Measurements from ENCODE around the gene PARP1.
"Not testable (repeated sequence)": the region's sequence is repeated elsewhere in the genome, so short reads cannot be mapped to it uniquely, and the experiment has no call there.

PARP1 gene

GRCh38 chr1:226407497-226408284 lies at the start of gene PARP1:
TSS of gene PARP1 (minus strand) at chr1:226408093. CDS start at chr1:226407929, 164 bp downstream.
- in situ Hi-C loops (cut with MboI; ENCODE audit: low sequenced_read_pairs), result no loop called here

- in situ Hi-C loops (cut with MboI; ENCODE audit: low sequenced_read_pairs), result no loop called here
These were observed 49.4 kb upstream of the PARP1 start for GRCh38 chr1:226457307-226457712.

DNA sequence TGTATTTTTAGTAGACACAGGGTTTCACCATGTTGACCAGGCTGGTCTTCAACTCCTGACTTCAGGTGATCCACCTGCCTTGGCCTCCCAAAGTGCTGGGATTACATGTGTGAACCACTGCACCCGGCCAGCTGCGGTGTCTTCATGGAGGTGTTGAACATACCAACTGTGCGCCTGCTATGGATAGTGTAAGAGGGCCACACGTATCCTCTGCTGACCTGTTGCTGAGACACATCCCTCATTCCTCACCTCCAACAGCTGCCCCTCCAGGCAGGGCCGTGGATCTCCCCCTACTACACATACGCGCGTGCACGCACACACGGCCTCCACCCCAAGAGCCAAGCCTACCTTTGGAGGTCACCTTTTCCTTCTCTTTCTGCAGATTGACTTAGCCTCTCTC lies 48.0 kb upstream of the PARP1 start:
- in situ Hi-C loops (cut with MboI; ENCODE audit: low sequenced_read_pairs), result no loop called here

- in situ Hi-C loops (cut with MboI; ENCODE audit: low sequenced_read_pairs), result no loop called here
These were observed 46.5 kb upstream of the PARP1 start for GRCh38 chr1:226454349-226454748.

- in situ Hi-C loops (cut with MboI; ENCODE audit: low sequenced_read_pairs), result no loop called here
These were observed 45.3 kb upstream of the PARP1 start for GRCh38 chr1:226453015-226453704.

DNA sequence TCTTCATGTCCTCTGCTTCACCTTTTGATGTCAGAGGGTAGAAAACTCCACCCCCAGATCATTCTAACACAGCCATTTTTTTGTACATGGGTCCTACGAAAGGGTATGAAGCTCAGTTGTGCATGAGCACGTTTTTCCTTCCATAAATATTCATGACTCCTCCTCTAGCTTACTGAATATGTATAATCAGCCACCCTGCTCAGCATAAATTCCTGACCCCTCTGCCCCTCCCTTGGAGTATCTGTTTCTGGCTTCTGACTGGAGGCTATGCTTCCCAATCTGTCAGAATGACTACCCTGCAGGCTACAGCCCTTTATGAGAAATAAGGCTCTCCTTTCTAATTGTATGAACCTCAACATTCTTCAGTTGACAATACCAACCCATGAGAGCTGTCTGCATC lies 42.8 kb upstream of the PARP1 start:
- in situ Hi-C loops (cut with MboI; ENCODE audit: low sequenced_read_pairs), result no loop called here

DNA sequence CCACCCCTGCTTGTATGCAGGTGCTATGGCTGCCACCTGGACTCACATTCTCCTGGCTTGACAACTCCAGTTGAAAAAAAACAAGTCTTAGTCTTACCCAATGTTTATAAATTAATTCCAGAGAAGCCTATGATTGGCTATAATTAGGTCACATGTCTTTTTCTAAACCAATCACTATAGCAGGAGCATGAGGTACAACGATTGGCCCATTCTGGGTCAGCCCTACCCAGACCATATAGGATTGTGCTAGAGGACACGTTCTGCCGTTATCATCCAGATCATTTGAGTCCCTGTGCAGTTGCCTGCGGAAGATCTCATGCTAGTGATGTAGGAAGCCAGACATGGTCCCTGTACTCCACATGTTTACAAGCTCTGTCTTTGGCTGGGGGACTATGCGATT lies 41.9 kb upstream of the PARP1 start:
- in situ Hi-C loops (cut with MboI; ENCODE audit: low sequenced_read_pairs), result no loop called here

DNA sequence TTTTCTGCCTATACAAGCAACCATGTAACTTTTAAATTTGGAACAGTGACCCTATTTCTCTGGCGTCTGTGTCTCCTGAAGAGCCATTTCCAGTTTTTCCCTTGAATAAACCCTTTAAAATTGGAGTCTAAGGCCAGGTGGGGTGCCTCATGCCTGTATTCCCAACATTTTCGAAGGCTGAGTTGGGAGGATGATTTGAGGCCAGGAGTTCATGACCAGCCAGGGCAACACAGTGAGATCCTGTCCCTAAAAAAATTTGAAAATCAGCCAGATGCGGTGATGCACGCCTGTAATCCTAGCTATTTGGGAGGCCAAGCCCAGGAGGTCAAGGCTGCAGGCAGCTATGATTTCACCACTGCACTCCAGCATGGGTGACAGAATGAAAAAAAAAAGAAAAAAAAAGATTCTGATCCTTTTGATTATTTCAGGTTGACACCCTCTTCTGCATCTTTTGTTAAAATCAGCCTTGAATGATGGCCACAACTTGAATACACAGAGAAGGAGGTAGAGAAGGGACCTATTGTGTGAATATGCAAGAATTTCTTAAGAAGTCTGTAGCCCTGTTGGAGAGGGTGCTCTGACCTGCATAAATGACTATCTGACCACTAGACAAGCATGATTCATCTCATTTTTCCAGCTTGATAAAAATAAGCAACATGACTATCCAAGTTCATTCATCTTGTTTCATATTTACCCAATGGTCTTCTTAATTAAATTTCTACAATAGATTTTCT lies 40.2 kb upstream of the PARP1 start:
- in situ Hi-C loops (cut with MboI; ENCODE audit: low sequenced_read_pairs), result no loop called here

DNA sequence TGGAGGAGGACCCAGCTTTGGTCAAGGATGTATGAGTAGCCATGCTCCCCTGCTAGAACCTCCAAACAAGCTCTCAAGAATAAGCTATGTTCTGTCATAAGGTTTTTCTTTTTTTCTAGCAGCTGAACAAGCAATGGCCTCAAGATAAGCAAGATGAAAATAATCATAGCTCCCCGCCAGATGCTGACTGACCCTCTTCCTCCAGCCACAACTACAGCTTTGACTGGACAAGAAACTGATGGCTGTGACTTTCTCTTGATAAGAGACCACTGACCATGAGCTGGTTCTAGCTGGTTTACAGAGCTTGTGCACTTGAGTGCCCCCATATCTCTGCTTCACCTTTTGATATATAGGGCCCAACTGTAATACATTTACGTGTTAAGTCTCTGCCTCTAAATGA lies 38.2 kb upstream of the PARP1 start:
- in situ Hi-C loops (cut with MboI; ENCODE audit: low sequenced_read_pairs), result no loop called here

DNA sequence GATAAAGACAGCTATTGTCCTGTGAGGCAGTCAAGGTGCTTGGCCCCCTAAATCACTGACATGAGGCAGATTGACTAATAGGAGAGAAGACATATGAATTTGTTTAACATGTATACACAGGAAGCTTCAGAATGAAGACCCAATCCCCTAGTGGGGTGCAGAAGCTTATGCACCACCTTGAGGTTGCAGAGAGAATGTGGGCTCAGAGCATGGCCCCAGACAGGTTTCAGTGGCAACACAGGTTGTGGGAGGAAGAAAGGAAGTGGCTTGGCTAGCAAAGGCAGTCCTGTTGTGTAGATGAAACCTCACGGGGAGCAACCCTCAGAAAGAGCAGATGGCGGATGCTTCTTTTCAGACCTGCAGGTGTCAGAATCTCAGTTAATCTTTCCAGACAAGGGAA lies 37.0 kb upstream of the PARP1 start:
- in situ Hi-C loops (cut with MboI; ENCODE audit: low sequenced_read_pairs), result no loop called here

DNA sequence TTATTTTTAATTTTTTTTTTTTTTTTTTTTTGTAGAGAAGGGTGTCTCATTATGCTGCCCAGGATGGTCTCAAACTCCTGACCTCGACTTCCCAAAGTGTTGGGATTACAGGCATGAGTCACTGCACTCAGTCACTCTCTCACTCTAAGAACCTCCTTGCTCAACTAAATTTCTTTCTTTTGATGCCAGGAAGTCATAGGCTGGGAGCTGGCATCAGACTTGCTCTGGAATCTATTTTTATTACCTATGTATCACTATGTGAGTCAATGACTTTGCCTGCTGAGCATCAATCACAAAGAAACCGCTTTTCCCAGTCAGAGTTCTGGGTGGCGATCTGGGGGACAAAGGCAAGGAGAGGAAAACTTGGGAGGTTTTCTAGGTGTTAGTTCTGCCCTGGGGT lies 35.5 kb upstream of the PARP1 start:
- in situ Hi-C loops (cut with MboI; ENCODE audit: low sequenced_read_pairs), result no loop called here

GRCh38 chr1:226443033-226443432 lies 35.1 kb upstream of the PARP1 start:
- in situ Hi-C loops (cut with MboI; ENCODE audit: low sequenced_read_pairs), result no loop called here

GRCh38 chr1:226441629-226442028 lies 33.7 kb upstream of the PARP1 start:
- in situ Hi-C loops (cut with MboI; ENCODE audit: low sequenced_read_pairs), result no loop called here

GRCh38 chr1:226440512-226440911 lies 32.6 kb upstream of the PARP1 start:
- in situ Hi-C loops (cut with MboI; ENCODE audit: low sequenced_read_pairs), result no loop called here

GRCh38 chr1:226438007-226438406 lies 30.1 kb upstream of the PARP1 start:
- in situ Hi-C loops (cut with MboI; ENCODE audit: low sequenced_read_pairs), result no loop called here

DNA sequence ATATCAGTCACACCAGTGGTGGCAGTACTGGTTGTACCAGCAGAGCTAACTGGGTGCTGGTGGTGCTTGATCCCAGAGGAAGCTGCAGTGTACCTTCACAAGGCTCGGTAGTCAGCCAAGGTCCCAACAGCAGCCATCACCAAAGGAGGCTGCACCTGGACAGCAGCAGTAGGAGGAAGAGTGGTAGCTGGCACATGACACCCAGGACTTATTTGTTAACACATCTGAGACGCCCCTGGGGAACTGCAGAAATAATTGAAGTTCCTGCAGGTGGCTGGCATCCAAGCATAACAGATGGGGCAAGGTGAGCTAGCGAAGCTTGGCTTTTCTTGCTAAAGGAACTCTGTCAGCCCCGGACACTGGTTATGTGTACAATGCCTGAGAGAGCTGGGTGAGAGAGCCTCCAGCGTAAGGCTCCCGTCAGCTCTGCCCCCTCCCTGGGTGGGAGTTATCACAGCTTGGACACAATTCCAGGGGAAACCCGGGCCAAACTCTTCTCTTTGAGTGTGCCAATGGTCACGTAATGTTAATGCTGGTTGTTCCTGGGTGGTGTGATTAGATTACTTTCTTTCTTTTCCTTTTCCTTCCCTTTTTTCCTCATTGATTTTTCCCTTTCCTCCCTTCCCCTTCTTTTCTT lies 29.1 kb upstream of the PARP1 start:
- in situ Hi-C loops (cut with MboI; ENCODE audit: low sequenced_read_pairs), result no loop called here

DNA sequence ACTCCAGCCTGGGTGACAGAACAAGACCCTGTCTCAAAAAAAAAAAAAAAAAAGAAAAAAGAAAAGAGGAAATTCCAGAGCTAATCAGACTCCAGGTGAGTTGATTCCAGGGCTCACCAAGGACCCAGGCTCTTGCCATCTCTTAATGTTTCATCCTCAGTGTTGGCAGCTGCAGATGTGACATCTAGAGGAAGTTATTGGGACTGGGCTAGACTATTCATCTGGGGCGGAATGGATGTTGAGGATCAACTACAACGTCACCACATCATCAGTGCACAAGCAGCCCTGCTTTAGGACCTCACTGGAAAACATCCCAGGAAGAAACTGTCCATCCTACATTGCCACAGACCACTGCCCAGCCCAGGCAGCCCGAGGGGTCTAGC lies 28.6 kb upstream of the PARP1 start:
- in situ Hi-C loops (cut with MboI; ENCODE audit: low sequenced_read_pairs), result no loop called here

GRCh38 chr1:226433341-226433720 lies 25.4 kb upstream of the PARP1 start:
- in situ Hi-C loops (cut with MboI; ENCODE audit: low sequenced_read_pairs), result no loop called here

DNA sequence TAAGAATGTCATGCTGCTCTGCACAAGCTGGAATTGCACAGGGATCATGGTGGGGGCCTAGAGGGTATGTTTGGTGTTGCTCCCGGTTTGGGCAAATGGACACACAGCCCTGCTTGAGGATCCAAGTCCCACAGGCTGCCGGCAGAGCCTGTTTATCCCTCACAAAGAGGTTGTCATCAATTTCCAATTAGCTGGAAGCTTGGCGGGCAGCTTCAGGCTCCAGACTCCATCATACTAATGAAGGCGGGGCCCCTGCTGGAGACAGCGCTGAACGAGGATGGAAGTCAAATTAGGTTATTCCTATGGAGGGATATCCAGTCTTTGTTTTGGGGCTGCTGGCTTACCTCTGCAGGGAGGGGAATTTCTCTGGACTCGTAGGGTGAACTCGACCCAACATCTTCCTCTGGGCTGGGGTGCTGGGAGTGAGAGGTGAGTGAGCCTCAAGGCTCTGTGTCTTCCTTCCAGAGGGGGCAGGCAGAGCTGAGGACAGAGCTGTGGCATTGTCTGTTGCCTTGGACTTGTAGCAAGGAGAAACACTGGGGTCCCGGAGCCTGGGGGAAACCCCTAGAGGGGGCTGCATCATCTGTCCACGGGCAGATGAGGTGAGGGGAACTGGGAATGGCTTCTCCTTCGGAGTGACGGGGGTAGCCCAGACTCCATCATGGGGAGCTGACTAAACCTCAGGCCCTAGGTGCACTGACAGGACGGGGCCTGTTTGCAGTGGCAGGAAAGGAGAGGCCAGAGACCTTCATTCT lies 24.9 kb upstream of the PARP1 start:
- in situ Hi-C loops (cut with MboI; ENCODE audit: low sequenced_read_pairs), result no loop called here

- in situ Hi-C loops (cut with MboI; ENCODE audit: low sequenced_read_pairs), result not testable (repeated sequence)
These were observed 24.0 kb upstream of the PARP1 start for GRCh38 chr1:226431898-226432297.

Data from HL-60/S4 treated with phorbol 12-myristate 13-acetate at 8.2 ng/mL for 4 days and 3 days (cell line).